Endothelial cell of umbilical vein (primary cell): ENCODE measurements around the gene MYO1A. TPM values are rescaled to one million over a fixed set of nuclear protein-coding genes. Genes with fewer than 3 reads are reported as not detected.

Experiments used
- BruUV-seq: library from RNA; stranded (reverse); fragments of 400-500 nt; replicated peaks from 2 replicates; lab custom pipeline; 2021; lab: Mats Ljungman, UMichigan
- CTCF ChIA-PET: fragments of 300-600, 350-600 bp; sonication (Branson Sonifier 250); formaldehyde crosslinking; loops from one replicate; lab custom pipeline; 2021; ENCODE audit warnings: antibody characterized with exemption, inconsistent platforms; lab: Charles Lee
- POLR2A ChIA-PET: fragments of 300-600, 350-600 bp; sonication (Branson Sonifier 250); formaldehyde crosslinking; loops from one replicate; lab custom pipeline; 2021; ENCODE audit warnings: antibody characterized with exemption, inconsistent platforms; lab: Charles Lee
- DNase-seq: peaks from one replicate; pipeline ENCODE4 v3.0.0-alpha.2; 2011; ENCODE audit warnings: low read depth, low spot score
- FAIRE-seq: peaks from 2 replicates; lab custom pipeline; 2011; peaks lifted over from hg19 to GRCh38; lab: Jason Lieb, UNC
- H2AFZ ChIP-seq: 2 replicates; pipeline ENCODE4 v1.6.0; 2012; ENCODE audit warnings: low read depth, low read length, control low read depth, inconsistent platforms
- H3K27ac ChIP-seq: 2 replicates; pipeline ENCODE4 v1.5.1; 2011; ENCODE audit warnings: low read depth, mild to moderate bottlenecking, control low read depth, low read length, moderate library complexity; ENCODE audit not compliant: insufficient read depth
- H3K27me3 ChIP-seq, 2 experiments: 2 replicates each; pipeline versions ENCODE4 v1.6.0 to v1.6.1; 2011; ENCODE audit warnings: low read length in 2 of 2, mixed read lengths in 1 of 2; ENCODE audit not compliant: control insufficient read depth in 2 of 2, insufficient read depth in 2 of 2
- H3K36me3 ChIP-seq, 2 experiments: 2 replicates in 1 of 2; 3 replicates in 1 of 2; pipeline ENCODE4 v1.5.1; 2011; ENCODE audit warnings: low read length in 2 of 2, mild to moderate bottlenecking in 1 of 2, moderate library complexity in 1 of 2; ENCODE audit not compliant: control insufficient read depth in 2 of 2, insufficient read depth in 2 of 2; ENCODE audit errors: extremely low read depth in 1 of 2
- H3K4me1 ChIP-seq: 3 replicates; pipeline ENCODE4 v1.5.1; 2011; ENCODE audit warnings: mild to moderate bottlenecking, low read length; ENCODE audit not compliant: control insufficient read depth, insufficient read depth; ENCODE audit errors: extremely low read depth
- H3K4me2 ChIP-seq: 2 replicates; pipeline ENCODE4 v1.6.1; 2011; ENCODE audit warnings: low read length, control low read depth, mixed read lengths; ENCODE audit not compliant: insufficient read depth
- H3K4me3 ChIP-seq, 3 experiments: fragments of 200-600 bp in 1 of 3; sonication (generic), shearing (Covaris generic) in 1 of 3; replicated peaks in 1 of 3; 2 replicates each; pipeline ENCODE4 v1.5.1; 2011 to 2016; ENCODE audit warnings: control low read depth in 3 of 3, low read length in 3 of 3, mild to moderate bottlenecking in 2 of 3, inconsistent platforms in 1 of 3, low read depth in 1 of 3, moderate library complexity in 1 of 3; ENCODE audit not compliant: insufficient read depth in 1 of 3
- H3K79me2 ChIP-seq: 2 replicates; pipeline ENCODE4 v1.6.0; 2012; ENCODE audit warnings: low read length, inconsistent platforms; ENCODE audit not compliant: control insufficient read depth, insufficient read depth
- H3K9ac ChIP-seq: replicated peaks from 2 replicates; pipeline ENCODE3; 2011; ENCODE audit warnings: low read length, control low read depth; ENCODE audit not compliant: insufficient read depth; ENCODE audit errors: extremely low read depth
- H3K9me1 ChIP-seq: replicated peaks from 3 replicates; pipeline ENCODE4 v1.6.0; 2011; ENCODE audit warnings: mild to moderate bottlenecking, low read length; ENCODE audit not compliant: control insufficient read depth, insufficient read depth; ENCODE audit errors: extremely low read depth
- H3K9me3 ChIP-seq: replicated peaks from 2 replicates; pipeline ENCODE4 v1.5.1; 2012; ENCODE audit warnings: low read length, inconsistent platforms; ENCODE audit not compliant: control insufficient read depth, insufficient read depth
- H4K20me1 ChIP-seq: replicated peaks from 2 replicates; pipeline ENCODE3; 2011; ENCODE audit warnings: mild to moderate bottlenecking, low read length; ENCODE audit not compliant: control insufficient read depth, insufficient read depth; ENCODE audit errors: extremely low read depth
- CTCF ChIP-seq, 2 donors: IDR thresholded peaks; 1 replicate in 1 of 2; 2 replicates in 1 of 2; pipeline ENCODE4 v1.5.1; 2011; ENCODE audit warnings: low read length in 2 of 2, mild to moderate bottlenecking in 2 of 2, moderate library complexity in 2 of 2, control low read depth in 1 of 2, inconsistent platforms in 1 of 2, low read depth in 1 of 2; ENCODE audit not compliant: insufficient read depth in 1 of 2; ENCODE audit errors: extremely low read depth in 1 of 2
- EZH2 ChIP-seq: IDR thresholded peaks from 2 replicates; pipeline ENCODE4 v1.6.1; 2012; ENCODE audit warnings: borderline replicate concordance, low read depth, mild to moderate bottlenecking, moderate library complexity, low read length, inconsistent platforms; ENCODE audit not compliant: severe bottlenecking
- FOS ChIP-seq: IDR thresholded peaks from 2 replicates; pipeline ENCODE4 v1.6.1; 2011; ENCODE audit warnings: mild to moderate bottlenecking, low read length, moderate library complexity, borderline replicate concordance; ENCODE audit not compliant: insufficient read depth
- GATA2 ChIP-seq: IDR thresholded peaks from 2 replicates; pipeline ENCODE4 v1.7.0; 2011; ENCODE audit warnings: low read depth, mild to moderate bottlenecking, moderate library complexity, mixed read lengths, low read length; ENCODE audit not compliant: insufficient read length, insufficient read depth
- MAX ChIP-seq: IDR thresholded peaks from 2 replicates; pipeline ENCODE4 v1.6.1; 2011; ENCODE audit not compliant: insufficient read depth, insufficient read length
- MYC ChIP-seq: IDR thresholded peaks from one replicate; pipeline ENCODE4 v1.6.1; 2011; ENCODE audit warnings: mild to moderate bottlenecking, low read depth, low read length
- POLR2A ChIP-seq: IDR thresholded peaks from 2 replicates; pipeline ENCODE4 v1.6.1; 2012; ENCODE audit warnings: low read depth, mild to moderate bottlenecking, control low read depth, low read length
- dilution Hi-C: fragments of 300-500 bp; cut with MboI; formaldehyde crosslinking; loops from one replicate; pipeline ENCODE4 v1.15.0; 2019; ENCODE audit warnings: low sequenced_read_pairs; ENCODE audit not compliant: extremely low pct_ligation_motif_present
- intact Hi-C: fragments of 100-400 bp; cut with micrococcal nuclease; formaldehyde crosslinking; loops from one replicate; pipeline ENCODE4 v1.10.0; 2022
- polyA plus RNA-seq, 4 experiments: library from polyadenylated mRNA; depleted of rRNA in 3 of 4; stranded (reverse) in 3 of 4; unstranded in 1 of 4; fragments of >200 nt; gene quantifications; 2 replicates each; pipeline versions ENCODE4 v1.2.1 to v1.2.3, GENCODE V29; 2011 to 2012; ENCODE audit warnings: missing spikeins in 1 of 4
- total RNA-seq: library from RNA; stranded (reverse); gene quantifications from 2 replicates; pipeline ENCODE4 v1.2.3, GENCODE V29; 2021

Gene MYO1A
- total and polyA plus RNA-seq, 2 donors (not counting 3 experiments of a cell fraction or from before 2014, with no cell fraction given), result not detected

GRCh38 chr12:57040750-57041149 lies 9.2 kb downstream of the MYO1A start:
- TF ChIP-seq GATA2 (no peak), CTCF (IDR thresholded peaks at IDR 0.05; ENCODE audit: extremely low read depth in 1 of 2, insufficient read depth in 1 of 2, low read depth in 1 of 2, low read length in 2 of 2) (no peak), MYC (no peak), FOS (no peak), EZH2 (no peak), MAX (no peak), POLR2A (no peak)
- no TSS peak for BruUV-seq
- intact Hi-C loops, result no loop called here
- H3K36me3 ChIP-seq, result no peaks in the 10 kb centered on the region
- H3K27me3 ChIP-seq, result peaks cover 20 to 30% of the 10 kb centered on the region in 2 experiments
- no peak overlapping the region for H2AFZ ChIP-seq
- FAIRE-seq, result no peak
- H3K4me2 ChIP-seq, result no peak overlapping the region
- H3K9me1 ChIP-seq, result no peaks in the 10 kb centered on the region
- no peak for DNase-seq
- H3K79me2 ChIP-seq, result no peaks in the 10 kb centered on the region
- H3K27ac ChIP-seq, result no peak overlapping the region
- no peak overlapping the region for H3K9ac ChIP-seq
- dilution Hi-C loops, result no loop called here
- H3K9me3 ChIP-seq, result no peaks in the 10 kb centered on the region
- CTCF ChIA-PET, result interaction anchor here (0.7 to 1.3 kb wide), 4 partner anchors 10 to 53 kb away, joined by 3 to 6 read pairs (median 6); no protein-coding TSS in a partner anchor
- POLR2A ChIA-PET, result no interaction called here
- H4K20me1 ChIP-seq, result no peaks in the 10 kb centered on the region
- no peak overlapping the region for H3K4me3 ChIP-seq
- no peaks in the 10 kb centered on the region for H3K4me1 ChIP-seq
